ENCODE data around the gene CCDC170.

- no peak for TF ChIP-seq CTCF (IDR thresholded peaks at IDR 0.05 in 2 of 3, conservative IDR thresholded peaks at IDR 0.05 in 1 of 3; ENCODE audit: borderline replicate concordance in 1 of 3, insufficient read depth in 1 of 3, low read depth in 2 of 3, low read length in 2 of 3)
- no peak for TF ChIP-seq ATF3 (IDR thresholded peaks at IDR 0.05)
- TF ChIP-seq POLR2AphosphoS5 (IDR thresholded peaks at IDR 0.05; ENCODE audit: low read depth, low read length): no peak
- TF ChIP-seq POLR2A (IDR thresholded peaks at IDR 0.05; ENCODE audit: borderline replicate concordance, extremely low read depth, insufficient read depth, insufficient read length): no peak
- no peak for TF ChIP-seq CEBPB (IDR thresholded peaks at IDR 0.05; ENCODE audit: low read depth)
- no peak for TF ChIP-seq MAX (IDR thresholded peaks at IDR 0.05)
- no peak for TF ChIP-seq SRF (IDR thresholded peaks at IDR 0.05; ENCODE audit: low read depth)
- TF ChIP-seq ZNF274 (IDR thresholded peaks at IDR 0.05; ENCODE audit: low read depth, low read length): no peak
- no peak for TF ChIP-seq RAD21 (IDR thresholded peaks at IDR 0.05; ENCODE audit: low read depth)
- no peak for TF ChIP-seq REST (IDR thresholded peaks at IDR 0.05; ENCODE audit: low read depth)
Observed at GRCh38 chr6:151550618-151551017, 56.8 kb downstream of the CCDC170 start.
